Choroid plexus epithelial cell (primary cell): Measurements from ENCODE around the gene MGAT4C.

Experiments used
- DNase-seq: peaks from one replicate; pipeline ENCODE4 v3.0.0-alpha.2; 2010; ENCODE audit warnings: low read depth
- H3K4me3 ChIP-seq: 2 replicates; pipeline ENCODE4 v1.5.1; 2011; ENCODE audit warnings: low read depth, mild to moderate bottlenecking, control low read depth, low read length, moderate library complexity
- TF ChIP-seq, protein P1 (sequence below): conservative IDR thresholded peaks from 2 replicates; pipeline ENCODE4 v1.5.1; 2011; ENCODE audit warnings: low read depth, mild to moderate bottlenecking, control low read depth, inconsistent platforms, low read length, moderate library complexity

Gene MGAT4C

DNA sequence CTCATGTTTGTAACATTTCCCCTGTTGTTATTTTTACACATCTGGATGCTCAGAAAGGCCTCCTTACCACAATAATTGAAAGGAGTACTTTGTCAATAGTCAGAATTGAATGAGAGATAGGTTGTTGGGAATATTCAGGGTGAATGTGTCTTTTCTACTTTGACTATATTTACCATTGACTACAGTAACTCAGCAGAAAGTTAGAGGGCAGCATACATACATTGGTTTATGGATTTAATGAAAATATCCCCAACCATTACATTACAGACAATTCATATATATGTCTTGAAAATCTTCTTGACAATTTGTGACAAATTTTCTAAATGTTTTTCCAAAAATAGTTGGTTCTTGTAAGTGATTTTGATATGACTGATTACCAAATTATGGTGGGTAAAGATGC lies 284.4 kb downstream of the MGAT4C start:
- TF ChIP-seq, protein P1, sequence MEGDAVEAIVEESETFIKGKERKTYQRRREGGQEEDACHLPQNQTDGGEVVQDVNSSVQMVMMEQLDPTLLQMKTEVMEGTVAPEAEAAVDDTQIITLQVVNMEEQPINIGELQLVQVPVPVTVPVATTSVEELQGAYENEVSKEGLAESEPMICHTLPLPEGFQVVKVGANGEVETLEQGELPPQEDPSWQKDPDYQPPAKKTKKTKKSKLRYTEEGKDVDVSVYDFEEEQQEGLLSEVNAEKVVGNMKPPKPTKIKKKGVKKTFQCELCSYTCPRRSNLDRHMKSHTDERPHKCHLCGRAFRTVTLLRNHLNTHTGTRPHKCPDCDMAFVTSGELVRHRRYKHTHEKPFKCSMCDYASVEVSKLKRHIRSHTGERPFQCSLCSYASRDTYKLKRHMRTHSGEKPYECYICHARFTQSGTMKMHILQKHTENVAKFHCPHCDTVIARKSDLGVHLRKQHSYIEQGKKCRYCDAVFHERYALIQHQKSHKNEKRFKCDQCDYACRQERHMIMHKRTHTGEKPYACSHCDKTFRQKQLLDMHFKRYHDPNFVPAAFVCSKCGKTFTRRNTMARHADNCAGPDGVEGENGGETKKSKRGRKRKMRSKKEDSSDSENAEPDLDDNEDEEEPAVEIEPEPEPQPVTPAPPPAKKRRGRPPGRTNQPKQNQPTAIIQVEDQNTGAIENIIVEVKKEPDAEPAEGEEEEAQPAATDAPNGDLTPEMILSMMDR: peak; percentile 51
- DNase-seq: peak; percentile 25
- no peak overlapping the region for H3K4me3 ChIP-seq

GRCh38 chr12:85968606-85969005 lies 287.6 kb downstream of the MGAT4C start:
- no peak overlapping the region for H3K4me3 ChIP-seq
- no peak for DNase-seq
- TF ChIP-seq, protein P1: no peak

GRCh38 chr12:85963326-85963725 lies 292.9 kb downstream of the MGAT4C start:
- H3K4me3 ChIP-seq: no peak overlapping the region
- peak; percentile 22 for DNase-seq
- TF ChIP-seq, protein P1: no peak

GRCh38 chr12:85956081-85956480 lies 300.1 kb downstream of the MGAT4C start:
- TF ChIP-seq, protein P1: no peak
- no peak for DNase-seq
- no peak overlapping the region for H3K4me3 ChIP-seq

DNA sequence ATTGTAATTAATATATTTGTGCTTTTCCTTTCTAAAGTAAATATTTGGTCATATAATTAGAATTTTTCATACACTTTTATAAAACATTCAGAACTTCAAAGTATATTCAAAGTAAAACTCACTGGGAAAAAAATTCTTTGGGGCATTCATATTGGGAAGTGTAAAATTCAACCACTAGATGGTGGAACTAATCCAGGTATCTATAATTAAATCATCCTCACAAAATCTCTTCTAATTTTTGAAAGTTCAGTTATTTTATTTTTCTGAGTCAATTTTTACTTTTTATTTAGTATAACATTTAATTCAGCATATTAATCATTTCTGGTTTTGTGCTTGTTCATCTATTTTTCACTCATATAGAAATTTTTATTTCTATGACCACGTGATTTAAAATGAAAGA lies 301.1 kb downstream of the MGAT4C start:
- peak; percentile 41 for DNase-seq
- TF ChIP-seq, protein P1: peak; percentile 46
- H3K4me3 ChIP-seq: no peak overlapping the region

- TF ChIP-seq, protein P1: peak; percentile 60
- no peak overlapping the region for H3K4me3 ChIP-seq
- peak; percentile 52 for DNase-seq
Observed at GRCh38 chr12:85951823-85952222, 304.4 kb downstream of the MGAT4C start.

- no peak for DNase-seq
- H3K4me3 ChIP-seq: no peak overlapping the region
- TF ChIP-seq, protein P1: no peak
Observed at GRCh38 chr12:85949253-85949652, 306.9 kb downstream of the MGAT4C start.
